Measurements from ENCODE around the gene HFE.

DNA sequence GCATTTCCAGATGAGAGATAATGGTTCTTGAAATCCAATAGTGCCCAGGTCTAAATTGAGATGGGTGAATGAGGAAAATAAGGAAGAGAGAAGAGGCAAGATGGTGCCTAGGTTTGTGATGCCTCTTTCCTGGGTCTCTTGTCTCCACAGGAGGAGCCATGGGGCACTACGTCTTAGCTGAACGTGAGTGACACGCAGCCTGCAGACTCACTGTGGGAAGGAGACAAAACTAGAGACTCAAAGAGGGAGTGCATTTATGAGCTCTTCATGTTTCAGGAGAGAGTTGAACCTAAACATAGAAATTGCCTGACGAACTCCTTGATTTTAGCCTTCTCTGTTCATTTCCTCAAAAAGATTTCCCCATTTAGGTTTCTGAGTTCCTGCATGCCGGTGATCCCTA, 6.8 kb downstream of the HFE start:
- TF ChIP-seq POLR2A (IDR thresholded peaks at IDR 0.05): no peak
- TF ChIP-seq CTCF (IDR thresholded peaks at IDR 0.05): no peak
